ENCODE data around the gene ARHGAP26.

GRCh38 chr5:143111799-143112198, 341.6 kb downstream of the ARHGAP26 start:
- TF ChIP-seq CTCF (IDR thresholded peaks at IDR 0.05; ENCODE audit: low read length), result no peak
- no peak for TF ChIP-seq EZH2 (IDR thresholded peaks at IDR 0.05; ENCODE audit: borderline replicate concordance, low read length)
